Spleen (tissue), 11 donors: ENCODE data around the gene PAFAH2. TPM values are rescaled to one million over a fixed set of nuclear protein-coding genes. Genes with fewer than 3 reads are reported as not detected.

ENCODE experiments used
- DNase-seq: peaks from one replicate; pipeline ENCODE4 v3.0.0-alpha.2; 2020
- H3K27ac ChIP-seq, 8 donors: fragments of 200-600 bp; sonication (generic) in 7 of 8; 1 replicate in 4 of 8; 2 replicates in 4 of 8; pipeline versions ENCODE4 v1.5.0 to v1.8.0; 2016 to 2021; ENCODE audit warnings: inconsistent platforms in 4 of 8, mild to moderate bottlenecking in 4 of 8, moderate library complexity in 1 of 8
- H3K27me3 ChIP-seq, 7 donors: fragments of 200-600 bp; sonication (generic) in 6 of 7; replicated peaks in 1 of 7; 1 replicate in 4 of 7; 2 replicates in 3 of 7; pipeline versions ENCODE4 v1.5.0 to v1.8.0; 2016 to 2021; ENCODE audit warnings: inconsistent platforms in 3 of 7, mild to moderate bottlenecking in 1 of 7
- H3K36me3 ChIP-seq, 6 donors: fragments of 200-600 bp; sonication (generic) in 5 of 6; 1 replicate in 4 of 6; 2 replicates in 2 of 6; pipeline versions ENCODE4 v1.5.0 to v1.8.0; 2016 to 2021; ENCODE audit warnings: inconsistent platforms in 2 of 6
- H3K4me1 ChIP-seq, 6 donors: fragments of 200-600 bp; sonication (generic) in 5 of 6; 1 replicate in 3 of 6; 2 replicates in 3 of 6; pipeline versions ENCODE4 v1.5.0 to v1.8.0; 2016 to 2021; ENCODE audit warnings: inconsistent platforms in 3 of 6
- H3K4me3 ChIP-seq, 8 donors: fragments of 200-600 bp; sonication (generic) in 7 of 8; 1 replicate in 4 of 8; 2 replicates in 4 of 8; pipeline versions ENCODE4 v1.5.0 to v1.8.0; 2016 to 2021; ENCODE audit warnings: inconsistent platforms in 4 of 8, mild to moderate bottlenecking in 4 of 8, moderate library complexity in 2 of 8
- H3K9me3 ChIP-seq, 8 donors: fragments of 200-600 bp; sonication (generic) in 7 of 8; 1 replicate in 4 of 8; 2 replicates in 4 of 8; pipeline versions ENCODE4 v1.5.0 to v1.8.0; 2016 to 2021; ENCODE audit warnings: inconsistent platforms in 4 of 8
- POLR2A ChIP-seq, 3 donors: fragments of 450-650 bp; IDR thresholded peaks; one replicate each; pipeline ENCODE4 v1.5.1; 2017; ENCODE audit warnings: antibody characterized with exemption in 3 of 3, mild to moderate bottlenecking in 1 of 3
- POLR2AphosphoS5 ChIP-seq, 3 donors: sonication (generic); formaldehyde crosslinking; IDR thresholded peaks; one replicate each; pipeline ENCODE4 v1.5.1; 2017; ENCODE audit warnings: antibody characterized with exemption in 3 of 3
- WGBS, 5 donors: extraction: QIAGEN DNeasy Blood & Tissue Kit in 3 of 5; methylation state at CpG; one replicate each; pipeline versions ENCODE4 v1.1.5 to v1.1.7; 2013 to 2018; 5-methylcytosine and 5-hydroxymethylcytosine counted together
- intact Hi-C: fragments of 100-400 bp; cut with DNase I; formaldehyde crosslinking; loops from one replicate; pipeline ENCODE4 v1.15.0; 2023; ENCODE audit warnings: low total_unique reads
- polyA plus RNA-seq, 3 donors: library from polyadenylated mRNA; stranded (reverse); fragments of 200-250 nt; gene quantifications; one replicate each; pipeline ENCODE4 v1.2.1, GENCODE V29; 2013
- total RNA-seq, 7 donors: library from RNA; depleted of rRNA in 3 of 7; stranded (reverse); fragments of >200 nt in 3 of 7; fragmentation: NEBNext Ultra II Directional in 4 of 7; extraction: Animal tissue kit (Norgen Biotek cat#: 25700) in 4 of 7; gene quantifications; one replicate each; pipeline versions ENCODE4 v1.1.0 to v1.2.1, GENCODE V29; 2016 to 2021
- TF ChIP-seq, protein P1 (sequence below), 11 experiments: fragments of 200-600 bp in 7 of 11; fragments of 450-650 bp in 4 of 11; sonication (generic) in 4 of 11; IDR thresholded peaks in 8 of 11; conservative IDR thresholded peaks in 3 of 11; 1 replicate in 7 of 11; 2 replicates in 4 of 11; pipeline versions ENCODE4 v1.4.0 to v1.8.0; 2016 to 2021; ENCODE audit warnings: antibody characterized with exemption in 11 of 11, inconsistent platforms in 4 of 11, mild to moderate bottlenecking in 1 of 11
- donor health status: healthy with polysubstance abuse.
- donor health status: DM: no; HTN: no; CAD: no; lungs with moderate emphysema.
- donor health status: DM: no; HTN: no; CAD: no.
- donor health status: Bipolar disorder and iron deficiency.
- donor health status: healthy.
- donor health status: DM: no; HTN: no; CAD: no.
- donor health status: DM: yes; HTN: yes; CAD: no.

The PAFAH2 gene
- total and polyA plus RNA-seq, 10 donors, result 3.9 to 19.7 (median 13.6) TPM

DNA sequence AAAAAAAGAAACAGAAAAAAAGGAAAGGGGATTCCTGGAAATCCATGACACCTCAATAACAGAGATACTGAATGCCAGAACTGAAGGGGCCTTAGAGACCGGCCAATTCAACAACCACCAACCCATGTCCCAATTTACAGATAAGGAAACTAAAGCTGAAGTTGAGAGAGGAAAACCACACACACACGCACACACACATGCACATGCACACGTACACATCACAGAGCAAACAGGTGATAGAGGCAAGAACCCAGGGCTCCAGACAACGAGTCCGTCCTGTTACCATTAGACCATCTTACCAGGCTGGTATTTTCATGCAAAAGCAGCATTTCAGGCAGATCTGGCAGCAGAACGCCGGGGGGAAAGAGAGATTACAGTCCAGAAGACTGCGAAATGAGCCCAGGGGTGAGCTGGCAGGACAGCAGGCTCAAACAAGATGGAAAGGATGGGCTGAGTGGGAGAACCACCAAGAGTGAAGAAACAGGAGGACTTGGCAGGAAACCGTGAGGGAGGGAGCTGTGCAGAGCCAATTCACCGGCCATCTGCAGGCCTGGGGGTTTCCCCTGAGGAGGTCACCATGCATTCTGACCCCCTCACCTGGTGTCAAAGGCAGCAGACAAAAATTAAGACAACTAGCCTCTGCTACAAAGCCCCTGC lies 43.5 kb downstream of the PAFAH2 start:
- Histone ChIP-seq H3K27ac (no peak overlapping the region), H3K36me3 (peaks cover 0 to 23% (median 14%) of the 10 kb centered on the region in 6 donors), H3K9me3 (peaks cover 0 to 9% (median 6%) of the 10 kb centered on the region in 8 donors), H3K4me1 (no peaks in the 10 kb centered on the region), H3K4me3 (no peak overlapping the region), H3K27me3 (no peaks in the 10 kb centered on the region)
- intact Hi-C loops, result no loop called here
- TF ChIP-seq POLR2A (IDR thresholded peaks at IDR 0.05), result no peak
- TF ChIP-seq, protein P1, sequence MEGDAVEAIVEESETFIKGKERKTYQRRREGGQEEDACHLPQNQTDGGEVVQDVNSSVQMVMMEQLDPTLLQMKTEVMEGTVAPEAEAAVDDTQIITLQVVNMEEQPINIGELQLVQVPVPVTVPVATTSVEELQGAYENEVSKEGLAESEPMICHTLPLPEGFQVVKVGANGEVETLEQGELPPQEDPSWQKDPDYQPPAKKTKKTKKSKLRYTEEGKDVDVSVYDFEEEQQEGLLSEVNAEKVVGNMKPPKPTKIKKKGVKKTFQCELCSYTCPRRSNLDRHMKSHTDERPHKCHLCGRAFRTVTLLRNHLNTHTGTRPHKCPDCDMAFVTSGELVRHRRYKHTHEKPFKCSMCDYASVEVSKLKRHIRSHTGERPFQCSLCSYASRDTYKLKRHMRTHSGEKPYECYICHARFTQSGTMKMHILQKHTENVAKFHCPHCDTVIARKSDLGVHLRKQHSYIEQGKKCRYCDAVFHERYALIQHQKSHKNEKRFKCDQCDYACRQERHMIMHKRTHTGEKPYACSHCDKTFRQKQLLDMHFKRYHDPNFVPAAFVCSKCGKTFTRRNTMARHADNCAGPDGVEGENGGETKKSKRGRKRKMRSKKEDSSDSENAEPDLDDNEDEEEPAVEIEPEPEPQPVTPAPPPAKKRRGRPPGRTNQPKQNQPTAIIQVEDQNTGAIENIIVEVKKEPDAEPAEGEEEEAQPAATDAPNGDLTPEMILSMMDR (IDR thresholded peaks at IDR 0.05 in 8 of 11, conservative IDR thresholded peaks at IDR 0.05 in 3 of 11), result no peak
- no peak for TF ChIP-seq POLR2AphosphoS5 (IDR thresholded peaks at IDR 0.05)
- no peak for DNase-seq
- WGBS, 5 donors, result 68 to 79% (median 79%) methylated on average over 10 of the region's 10 CpGs

DNA sequence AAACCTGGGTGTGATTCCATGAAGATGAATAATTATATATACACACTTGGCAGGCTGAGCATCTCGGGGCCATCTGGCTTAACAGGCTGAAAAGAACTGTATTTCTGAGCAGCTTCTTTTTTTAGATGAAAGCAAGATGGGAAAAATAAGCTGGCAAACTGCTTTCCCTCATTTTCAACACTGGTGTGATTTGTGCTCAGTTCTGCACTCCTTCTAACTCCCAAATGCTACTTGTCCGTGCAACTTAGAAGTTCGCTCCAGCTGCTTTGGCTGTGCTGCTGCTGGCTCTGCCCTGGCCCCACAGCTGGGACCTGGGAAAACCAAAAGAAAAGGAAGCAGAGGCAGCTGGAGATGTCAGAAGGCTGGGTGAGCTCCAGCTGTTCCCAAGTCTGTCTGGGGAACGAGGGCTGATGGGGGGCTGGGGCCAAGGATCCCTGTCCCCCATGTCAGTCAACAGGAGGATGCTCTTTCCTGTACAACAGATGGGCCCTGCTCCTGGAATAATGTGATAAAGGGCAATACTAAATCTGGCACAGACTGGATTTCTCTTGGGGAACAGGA lies 44.9 kb downstream of the PAFAH2 start:
- no peaks in the 10 kb centered on the region for H3K27me3 ChIP-seq
- H3K27ac ChIP-seq, result no peak overlapping the region
- H3K36me3 ChIP-seq, result peaks cover 0 to 8% (median under 1%) of the 10 kb centered on the region in 6 donors
- intact Hi-C loops, result no loop called here
- TF ChIP-seq, protein P1 (IDR thresholded peaks at IDR 0.05 in 8 of 11, conservative IDR thresholded peaks at IDR 0.05 in 3 of 11), result no peak
- TF ChIP-seq POLR2AphosphoS5 (IDR thresholded peaks at IDR 0.05) (no peak), POLR2A (IDR thresholded peaks at IDR 0.05) (no peak)
- H3K4me3 ChIP-seq, result no peak overlapping the region
- WGBS, 5 donors, result 65 to 82% (median 76%) methylated on average over 4 of the region's 4 CpGs
- peaks cover 0 to under 1% (median 0%) of the 10 kb centered on the region in 8 donors for H3K9me3 ChIP-seq
- no peaks in the 10 kb centered on the region for H3K4me1 ChIP-seq
- no peak for DNase-seq

DNA sequence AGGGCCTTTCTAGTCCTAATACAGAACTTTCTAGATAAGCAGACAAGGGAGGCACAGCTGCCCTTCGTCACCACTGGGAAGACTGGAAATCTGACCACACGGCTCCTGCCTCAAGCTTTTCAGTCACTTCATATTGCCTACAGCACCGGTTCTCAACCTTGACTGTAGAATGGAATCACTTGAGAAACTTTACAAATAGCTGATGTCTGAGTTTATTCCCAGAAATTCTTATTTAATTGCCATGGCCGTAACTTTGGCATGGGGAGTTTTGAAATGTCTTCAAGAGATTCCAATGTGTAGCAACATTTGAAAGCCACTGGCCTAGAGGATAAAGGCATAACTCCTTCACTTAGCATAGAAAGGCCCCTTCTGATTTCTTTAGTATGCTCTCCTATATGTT lies 49.2 kb downstream of the PAFAH2 start:
- no peaks in the 10 kb centered on the region for H3K4me1 ChIP-seq
- H3K27ac ChIP-seq, result no peak overlapping the region
- H3K36me3 ChIP-seq, result no peaks in the 10 kb centered on the region
- DNase-seq, result no peak
- intact Hi-C loops, result no loop called here
- TF ChIP-seq, protein P1 (IDR thresholded peaks at IDR 0.05 in 8 of 11, conservative IDR thresholded peaks at IDR 0.05 in 3 of 11), result no peak
- TF ChIP-seq POLR2AphosphoS5 (IDR thresholded peaks at IDR 0.05), result no peak
- TF ChIP-seq POLR2A (IDR thresholded peaks at IDR 0.05), result no peak
- H3K4me3 ChIP-seq, result no peak overlapping the region
- no peaks in the 10 kb centered on the region for H3K27me3 ChIP-seq
- WGBS, 5 donors, result 87 to 95% (median 92%) methylated on average over 4 of the region's 4 CpGs
- peaks cover 3 to 13% (median 9%) of the 10 kb centered on the region in 8 donors for H3K9me3 ChIP-seq

DNA sequence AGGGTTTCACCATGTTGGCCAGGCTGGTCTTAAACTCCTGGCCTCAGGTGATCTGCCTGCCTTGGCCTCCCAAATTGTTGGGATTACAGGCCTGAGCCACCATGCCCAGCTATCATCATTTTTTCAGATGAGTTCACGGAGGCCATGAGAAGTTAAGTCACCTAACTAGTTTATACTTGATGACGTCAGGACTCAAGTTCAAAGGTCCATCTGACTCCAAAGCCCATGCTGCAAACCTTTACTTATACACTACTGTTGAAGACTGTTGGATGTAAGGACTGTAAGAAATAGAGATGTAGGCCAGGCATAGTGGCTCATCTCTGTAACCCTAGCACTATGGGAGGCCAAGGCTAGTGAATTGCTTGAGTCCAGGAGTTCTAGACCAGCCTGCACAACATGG lies 50.8 kb downstream of the PAFAH2 start:
- intact Hi-C loops, result no loop called here
- WGBS, 5 donors, result 89 to 100% (median 96%) methylated on average over 2 of the region's 2 CpGs
- no peak for DNase-seq
- no peak overlapping the region for H3K27ac ChIP-seq
- no peaks in the 10 kb centered on the region for H3K36me3 ChIP-seq
- H3K9me3 ChIP-seq, result peaks cover 3 to 29% (median 23%) of the 10 kb centered on the region in 8 donors
- no peak for TF ChIP-seq POLR2A (IDR thresholded peaks at IDR 0.05)
- TF ChIP-seq POLR2AphosphoS5 (IDR thresholded peaks at IDR 0.05), result no peak
- TF ChIP-seq, protein P1 (IDR thresholded peaks at IDR 0.05 in 8 of 11, conservative IDR thresholded peaks at IDR 0.05 in 3 of 11), result no peak
- H3K4me1 ChIP-seq, result no peaks in the 10 kb centered on the region
- no peak overlapping the region for H3K4me3 ChIP-seq
- no peaks in the 10 kb centered on the region for H3K27me3 ChIP-seq
